Spleen (tissue), 13 donors: ENCODE results near the gene KITLG. TPM values are rescaled to one million over a fixed set of nuclear protein-coding genes. Genes with fewer than 3 reads are reported as not detected.
"Not testable (repeated sequence)": the region's sequence is repeated elsewhere in the genome, so short reads cannot be mapped to it uniquely, and the experiment has no call there.

Experiments
- DNase-seq: peaks from one replicate; pipeline ENCODE4 v3.0.0-alpha.2; 2020
- H3K27ac ChIP-seq, 8 donors: fragments of 200-600 bp; sonication (generic) in 7 of 8; 1 replicate in 4 of 8; 2 replicates in 4 of 8; pipeline versions ENCODE4 v1.5.0 to v1.8.0; 2016 to 2021; ENCODE audit warnings: inconsistent platforms in 4 of 8, mild to moderate bottlenecking in 4 of 8, moderate library complexity in 1 of 8
- H3K27me3 ChIP-seq, 7 donors: fragments of 200-600 bp; sonication (generic) in 6 of 7; replicated peaks in 1 of 7; 1 replicate in 4 of 7; 2 replicates in 3 of 7; pipeline versions ENCODE4 v1.5.0 to v1.8.0; 2016 to 2021; ENCODE audit warnings: inconsistent platforms in 3 of 7, mild to moderate bottlenecking in 1 of 7
- H3K36me3 ChIP-seq, 6 donors: fragments of 200-600 bp; sonication (generic) in 5 of 6; 1 replicate in 4 of 6; 2 replicates in 2 of 6; pipeline versions ENCODE4 v1.5.0 to v1.8.0; 2016 to 2021; ENCODE audit warnings: inconsistent platforms in 2 of 6
- H3K4me1 ChIP-seq, 6 donors: fragments of 200-600 bp; sonication (generic) in 5 of 6; 1 replicate in 3 of 6; 2 replicates in 3 of 6; pipeline versions ENCODE4 v1.5.0 to v1.8.0; 2016 to 2021; ENCODE audit warnings: inconsistent platforms in 3 of 6
- H3K4me3 ChIP-seq, 8 donors: fragments of 200-600 bp; sonication (generic) in 7 of 8; 1 replicate in 4 of 8; 2 replicates in 4 of 8; pipeline versions ENCODE4 v1.5.0 to v1.8.0; 2016 to 2021; ENCODE audit warnings: inconsistent platforms in 4 of 8, mild to moderate bottlenecking in 4 of 8, moderate library complexity in 2 of 8
- H3K9me3 ChIP-seq, 8 donors: fragments of 200-600 bp; sonication (generic) in 7 of 8; 1 replicate in 4 of 8; 2 replicates in 4 of 8; pipeline versions ENCODE4 v1.5.0 to v1.8.0; 2016 to 2021; ENCODE audit warnings: inconsistent platforms in 4 of 8
- CTCF ChIP-seq, 11 experiments: fragments of 200-600 bp in 7 of 11; fragments of 450-650 bp in 4 of 11; sonication (generic) in 4 of 11; IDR thresholded peaks in 8 of 11; conservative IDR thresholded peaks in 3 of 11; 1 replicate in 7 of 11; 2 replicates in 4 of 11; pipeline versions ENCODE4 v1.4.0 to v1.8.0; 2016 to 2021; ENCODE audit warnings: antibody characterized with exemption in 11 of 11, inconsistent platforms in 4 of 11, mild to moderate bottlenecking in 1 of 11
- POLR2A ChIP-seq, 3 donors: fragments of 450-650 bp; IDR thresholded peaks; one replicate each; pipeline ENCODE4 v1.5.1; 2017; ENCODE audit warnings: antibody characterized with exemption in 3 of 3, mild to moderate bottlenecking in 1 of 3
- POLR2AphosphoS5 ChIP-seq, 3 donors: sonication (generic); formaldehyde crosslinking; IDR thresholded peaks; one replicate each; pipeline ENCODE4 v1.5.1; 2017; ENCODE audit warnings: antibody characterized with exemption in 3 of 3
- WGBS, 5 donors: extraction: QIAGEN DNeasy Blood & Tissue Kit in 3 of 5; methylation state at CpG; one replicate each; pipeline versions ENCODE4 v1.1.5 to v1.1.7; 2013 to 2018; 5-methylcytosine and 5-hydroxymethylcytosine counted together
- intact Hi-C: fragments of 100-400 bp; cut with DNase I; formaldehyde crosslinking; loops from one replicate; pipeline ENCODE4 v1.15.0; 2023; ENCODE audit warnings: low total_unique reads
- long read RNA-seq, 2 donors: transcript quantifications; one replicate each; lab custom pipeline, GENCODE V29; 2026
- polyA plus RNA-seq, 3 donors: library from polyadenylated mRNA; stranded (reverse); fragments of 200-250 nt; gene quantifications; one replicate each; pipeline ENCODE4 v1.2.1, GENCODE V29; 2013
- total RNA-seq, 7 donors: library from RNA; depleted of rRNA in 3 of 7; stranded (reverse); fragments of >200 nt in 3 of 7; fragmentation: NEBNext Ultra II Directional in 4 of 7; extraction: Animal tissue kit (Norgen Biotek cat#: 25700) in 4 of 7; gene quantifications; one replicate each; pipeline versions ENCODE4 v1.1.0 to v1.2.1, GENCODE V29; 2016 to 2021
- donor health status: healthy with polysubstance abuse.
- donor health status: DM: no; HTN: no; CAD: no; lungs with moderate emphysema.
- donor health status: DM: no; HTN: no; CAD: no.
- donor health status: Bipolar disorder and iron deficiency.
- donor health status: healthy.
- donor health status: DM: no; HTN: no; CAD: no.
- donor health status: DM: yes; HTN: yes; CAD: no.

The KITLG gene
- total RNA-seq (1 to 10 TPM; 2.6 to 8.2 (median 4.9) TPM), polyA plus RNA-seq (1 to 10 TPM in 2 of 3 donors, under 1 TPM in 1; 0.74 to 2.1 (median 1.1) TPM)
- long read RNA-seq, donor 1, full-length matches to known transcripts, result 8 of 8 reads
- long read RNA-seq, donor 1, partial matches to known transcripts, result 0 of 8 reads
- long read RNA-seq, donor 1, other reads (novel, unspliced or antisense), result 0 of 8 reads
- long read RNA-seq, donor 2, full-length matches to known transcripts, result 4 of 4 reads
- long read RNA-seq, donor 2, partial matches to known transcripts, result 0 of 4 reads
- long read RNA-seq, donor 2, other reads (novel, unspliced or antisense), result 0 of 4 reads

- Histone ChIP-seq H3K27ac (peak within 1 kb of the TSS in 7 of 8 donors; percentile 8 to 66 (median 62)), H3K36me3 (no peaks in the 10 kb centered on the region), H3K27me3 (peaks cover 0 to 42% (median 10%) of the 10 kb centered on the region in 7 donors), H3K4me1 (peaks cover 0 to 27% (median 8%) of the 10 kb centered on the region in 6 donors), H3K9me3 (peaks cover 0 to 3% (median 0%) of the 10 kb centered on the region in 8 donors), H3K4me3 (peak within 1 kb of the TSS; percentile 26 to 72 (median 46))
- DNase-seq, result peak; percentile 82
- TF ChIP-seq POLR2A (IDR thresholded peaks at IDR 0.05) (no peak), CTCF (IDR thresholded peaks at IDR 0.05 in 8 of 11, conservative IDR thresholded peaks at IDR 0.05 in 3 of 11) (peak in 4 of 11 experiments; percentile 9 to 28 (median 14)), POLR2AphosphoS5 (IDR thresholded peaks at IDR 0.05) (peak; percentile 76 to 89 (median 81))
- WGBS, 5 donors, result 1 to 6% (median 2%) methylated on average over 50 to 73 of the region's 73 CpGs
- intact Hi-C loops, result no loop called here
These were observed at the start of gene KITLG for GRCh38 chr12:88580051-88580871. KITLG (minus strand) TSS chr12:88580471; CDS start chr12:88580278, 193 bp downstream.

- TF ChIP-seq POLR2A (IDR thresholded peaks at IDR 0.05) (no peak), POLR2AphosphoS5 (IDR thresholded peaks at IDR 0.05) (no peak)
- DNase-seq, result no peak
- Histone ChIP-seq H3K27me3 (no peaks in the 10 kb centered on the region), H3K36me3 (no peaks in the 10 kb centered on the region), H3K27ac (no peak overlapping the region), H3K4me3 (no peak overlapping the region), H3K9me3 (no peaks in the 10 kb centered on the region), H3K4me1 (no peaks in the 10 kb centered on the region)
- intact Hi-C loops, result no loop called here
- 59 to 84% (median 79%) methylated on average over 2 of the region's 2 CpGs for WGBS, 5 donors
These were observed 48.7 kb upstream of the KITLG start for GRCh38 chr12:88628856-88629509.

GRCh38 chr12:88628035-88628434, 47.8 kb upstream of the KITLG start:
- H3K4me1 ChIP-seq, H3K4me3 ChIP-seq, intact Hi-C loops, DNase-seq, H3K36me3 ChIP-seq, H3K9me3 ChIP-seq, H3K27me3 ChIP-seq, H3K27ac ChIP-seq: not testable (repeated sequence)
- WGBS, 5 donors, result 80 to 91% (median 84%) methylated on average over 1 of the region's 1 CpG

- intact Hi-C loops, result no loop called here
- H3K27me3 ChIP-seq, result no peaks in the 10 kb centered on the region
- no peak overlapping the region for H3K27ac ChIP-seq
- no peaks in the 10 kb centered on the region for H3K36me3 ChIP-seq
- H3K9me3 ChIP-seq, result no peaks in the 10 kb centered on the region
- 76 to 87% (median 83%) methylated on average over 1 of the region's 1 CpG for WGBS, 5 donors
- TF ChIP-seq POLR2A (IDR thresholded peaks at IDR 0.05) (no peak), POLR2AphosphoS5 (IDR thresholded peaks at IDR 0.05) (no peak), CTCF (IDR thresholded peaks at IDR 0.05 in 8 of 11, conservative IDR thresholded peaks at IDR 0.05 in 3 of 11) (no peak)
- H3K4me3 ChIP-seq, result no peak overlapping the region
- no peaks in the 10 kb centered on the region for H3K4me1 ChIP-seq
- no peak for DNase-seq
These were observed 47.2 kb upstream of the KITLG start for GRCh38 chr12:88627501-88627900.
